Stimulated activated CD4-positive, alpha-beta T cell treated with anti-CD3 and anti-CD28 coated beads, Interleukin-2, amount 100 ng/mL, for 48 hours (primary cell): ENCODE measurements around the gene FYB1.

ENCODE experiments used
- DNase-seq, 2 donors: peaks; one replicate each; pipeline ENCODE4 v3.0.0-alpha.2; 2020

Gene FYB1

DNA sequence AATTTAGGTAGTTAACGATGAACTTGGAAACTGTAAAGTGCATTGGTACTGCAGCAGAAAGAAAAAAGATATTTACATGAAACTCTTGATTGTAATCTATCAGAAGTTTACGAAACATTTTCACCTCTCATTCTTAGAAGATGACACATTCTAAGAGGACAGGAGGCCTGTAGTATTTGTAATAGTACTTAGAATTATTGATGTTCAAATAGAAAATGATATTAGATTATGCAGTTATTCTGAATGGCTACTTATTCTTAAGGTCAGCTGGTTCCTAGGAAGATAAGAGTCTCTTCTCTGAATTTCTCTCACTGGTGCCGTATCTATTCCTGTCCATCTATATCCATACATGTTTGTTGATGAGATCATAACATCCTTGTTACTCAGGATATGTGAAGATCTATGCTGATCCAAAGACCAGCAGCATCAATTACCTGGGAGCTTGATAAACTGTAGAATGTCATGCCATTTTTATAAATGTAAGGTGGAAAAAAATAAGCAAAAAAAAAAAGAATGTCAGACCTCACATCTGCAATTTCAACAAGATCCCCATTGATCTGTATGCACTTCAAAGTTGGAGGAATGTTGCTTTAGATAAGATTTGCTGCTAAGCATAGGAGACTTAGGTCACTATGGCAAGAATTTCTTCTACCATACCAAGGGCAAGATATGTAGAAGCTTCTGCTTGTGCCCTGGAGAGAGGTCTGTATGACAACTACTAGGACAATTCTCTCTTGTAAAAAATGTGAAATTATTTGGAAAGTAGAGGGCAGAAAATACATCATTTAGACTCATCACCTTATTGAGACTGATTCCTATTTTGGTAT, 102.8 kb downstream of the FYB1 start:
- DNase-seq, result no peak

DNA sequence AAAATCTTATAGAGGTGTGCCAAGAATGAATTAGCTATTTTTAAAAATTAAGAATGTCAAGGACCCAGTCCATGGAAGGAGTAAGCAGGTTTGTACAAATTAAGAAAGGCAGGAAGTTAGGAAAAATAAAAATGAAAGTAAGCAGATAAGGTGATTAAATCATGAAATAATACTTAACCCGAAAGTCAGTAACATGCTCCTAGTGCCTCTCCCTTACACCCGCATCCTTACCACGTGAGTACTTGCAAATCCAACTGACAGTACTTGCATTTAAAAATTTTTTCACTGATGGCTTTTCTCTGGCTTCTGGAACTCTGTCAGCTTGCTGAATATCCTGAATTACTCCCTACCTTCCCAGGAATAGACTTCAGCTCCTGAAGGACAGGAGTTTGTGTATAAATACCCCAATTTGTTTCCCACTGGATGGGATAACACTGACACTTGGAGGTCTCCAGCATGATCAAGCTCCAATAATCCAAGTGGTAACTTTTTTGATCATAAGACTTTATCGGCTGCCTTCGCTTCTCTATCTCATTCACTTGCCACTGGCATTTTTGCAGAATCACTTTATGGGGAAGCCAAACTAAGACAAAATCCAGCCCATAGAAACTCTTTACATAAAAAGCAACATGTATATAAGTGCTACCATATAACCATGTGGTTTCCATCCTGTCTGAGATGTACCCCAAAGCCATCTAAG, 103.6 kb downstream of the FYB1 start:
- no peak for DNase-seq

DNA sequence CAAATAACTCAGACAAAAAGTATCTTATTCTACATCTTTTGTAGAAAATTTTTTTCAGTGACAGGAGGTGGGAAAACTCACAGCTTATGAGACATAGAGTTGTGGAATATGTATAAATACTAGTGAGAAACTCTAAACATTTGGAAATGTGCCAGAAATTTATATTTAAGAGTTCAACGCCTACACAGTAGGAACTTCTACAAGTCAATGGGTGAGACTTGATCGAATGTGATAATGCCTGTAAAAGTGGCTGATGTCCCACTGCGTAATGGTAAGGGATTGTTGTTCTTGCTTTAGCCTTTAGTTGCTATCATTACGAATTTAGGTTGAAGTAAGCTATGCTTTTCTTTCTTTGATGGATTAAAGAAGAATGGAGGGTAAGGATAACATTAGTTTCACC, 105.2 kb downstream of the FYB1 start:
- DNase-seq, result no peak

DNA sequence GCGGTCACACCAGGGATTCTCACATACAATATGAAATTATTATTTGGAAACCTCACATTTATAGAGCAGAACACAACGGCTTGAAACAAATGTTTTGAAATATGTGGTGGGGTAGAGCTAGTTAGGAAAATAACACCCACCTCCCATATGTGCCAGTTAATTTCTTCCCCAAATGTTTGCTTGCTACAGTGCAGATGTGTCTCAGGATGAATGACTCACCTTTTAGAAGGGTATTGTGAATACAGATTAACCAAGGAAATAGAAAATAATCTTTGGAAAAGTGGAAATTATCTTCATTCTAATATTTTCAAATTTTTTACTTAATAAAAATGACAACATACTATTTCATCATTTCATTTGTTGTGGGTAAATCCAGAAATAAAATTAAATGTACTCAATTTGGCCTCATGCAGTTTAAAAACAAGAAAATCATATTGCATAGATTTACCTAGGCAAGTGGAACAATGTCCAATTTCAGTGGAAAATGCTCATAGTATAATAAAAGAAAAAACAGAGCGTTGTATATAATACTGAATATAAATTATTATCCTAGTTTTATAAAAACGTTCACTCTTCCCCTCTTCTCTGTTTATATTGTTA, 105.9 kb downstream of the FYB1 start:
- no peak for DNase-seq

DNA sequence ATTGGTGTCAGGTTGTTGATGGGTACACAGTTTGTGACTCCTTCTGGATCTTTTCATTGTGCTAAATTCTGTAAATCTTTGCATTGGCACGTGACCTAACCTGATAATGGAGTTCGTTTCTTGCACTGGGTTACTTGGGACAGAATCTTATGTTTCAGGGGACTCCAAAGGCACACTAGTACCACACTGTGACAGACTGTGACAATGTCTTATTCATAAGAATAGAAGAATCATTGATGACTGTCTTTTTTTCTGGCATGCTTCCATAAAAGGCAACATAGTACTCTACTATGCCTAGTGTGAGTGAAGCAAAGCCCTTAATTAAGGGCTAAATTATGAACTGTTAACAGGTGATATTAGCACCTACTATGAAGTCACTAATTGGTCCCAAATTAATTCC, 109.8 kb downstream of the FYB1 start:
- no peak for DNase-seq

DNA sequence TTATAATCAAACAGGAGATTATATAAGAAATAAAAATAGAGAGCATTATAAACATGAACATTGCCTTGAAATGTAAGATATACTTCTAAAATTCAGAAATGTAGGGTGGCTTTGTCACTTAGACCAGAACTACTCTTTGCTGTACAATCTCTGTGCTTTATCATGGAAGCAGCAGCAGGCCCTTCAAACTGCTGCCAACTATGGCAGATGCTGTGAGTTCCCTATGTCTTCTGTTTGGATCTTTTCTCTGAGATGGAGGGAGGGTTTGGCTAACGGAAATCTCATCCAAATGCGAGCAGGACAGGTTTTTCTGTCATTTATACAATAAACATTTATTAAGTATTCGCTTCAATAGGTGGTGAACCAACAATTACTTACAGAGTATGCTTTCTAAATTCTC, 110.4 kb downstream of the FYB1 start:
- DNase-seq, result no peak

DNA sequence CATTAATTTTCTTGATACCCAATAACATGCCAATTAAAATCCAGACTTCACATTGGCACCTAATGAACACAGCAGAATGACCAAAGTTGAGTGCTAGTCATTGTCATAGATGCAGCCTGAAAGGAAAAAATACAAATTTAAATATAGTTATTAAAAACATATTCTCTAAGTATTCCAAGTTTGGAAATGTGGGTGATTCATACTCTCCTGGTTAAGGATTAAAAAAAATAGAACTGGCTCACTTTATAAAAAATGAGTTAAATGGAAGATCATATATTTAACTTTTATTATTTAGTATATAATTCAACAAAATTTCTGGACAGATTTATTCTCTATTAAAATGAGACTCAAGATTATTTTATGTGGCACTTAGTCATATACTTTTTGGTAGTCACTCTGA, 112.0 kb downstream of the FYB1 start:
- DNase-seq, result no peak

DNA sequence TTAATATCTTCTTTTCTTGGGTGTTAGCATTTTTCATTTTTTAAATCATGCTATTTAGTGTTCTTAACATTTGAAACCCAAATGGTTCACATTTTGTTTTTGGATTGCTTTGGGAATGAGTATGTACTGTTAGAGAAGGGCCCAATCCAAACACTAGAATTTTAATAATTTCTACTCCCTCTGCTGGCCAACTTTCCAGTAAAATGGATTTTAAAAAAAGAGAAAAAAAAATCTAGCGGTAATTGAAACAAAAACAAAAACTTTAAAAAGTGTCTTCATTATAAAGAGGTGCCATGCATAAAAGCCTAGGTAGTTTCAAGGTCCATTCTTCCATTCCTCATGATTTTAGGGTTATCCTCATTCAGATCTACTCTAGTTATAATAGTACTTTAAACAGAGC, 113.0 kb downstream of the FYB1 start:
- DNase-seq, result no peak

DNA sequence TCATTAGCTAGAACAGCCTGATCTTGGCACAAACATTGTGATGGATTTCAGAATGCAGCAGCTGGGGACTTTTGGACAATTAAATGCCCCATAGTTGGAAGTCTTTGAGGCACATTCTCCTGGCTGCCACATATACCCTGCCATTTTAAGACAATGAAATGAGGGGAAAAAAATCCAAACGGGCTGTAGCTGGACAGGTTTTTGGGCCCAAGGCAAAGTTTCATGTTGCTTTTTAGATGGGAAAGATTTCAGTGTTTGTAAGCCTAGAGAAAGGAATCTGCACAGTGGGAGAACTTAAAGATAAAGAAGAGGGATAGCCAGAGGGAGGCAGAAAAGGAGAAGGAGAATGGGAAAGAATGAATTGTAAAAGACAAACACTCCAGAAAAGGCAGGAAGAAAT, 115.1 kb downstream of the FYB1 start:
- no peak for DNase-seq

DNA sequence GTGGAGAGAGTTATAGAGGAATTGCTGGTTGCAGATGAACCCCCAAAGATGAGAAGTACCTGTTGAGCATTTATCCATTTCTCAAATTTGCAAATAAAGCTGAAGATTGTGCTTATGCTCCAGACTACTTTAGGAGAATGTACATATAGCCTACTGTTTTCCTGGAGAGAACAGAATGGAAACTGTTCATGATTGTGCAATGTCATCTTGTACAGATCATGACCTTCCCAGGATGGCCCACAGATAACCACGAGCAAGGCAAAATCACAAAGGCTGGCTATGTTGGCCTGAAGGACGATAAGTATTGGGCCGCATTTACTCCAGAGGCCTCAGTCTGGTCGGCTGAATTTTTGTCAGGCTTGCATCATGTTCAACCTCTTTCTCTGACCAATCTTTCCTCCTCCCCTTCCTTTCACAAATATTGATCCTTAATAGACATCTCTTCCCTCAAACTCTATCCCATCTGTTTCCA, 116.6 kb downstream of the FYB1 start:
- no peak for DNase-seq

DNA sequence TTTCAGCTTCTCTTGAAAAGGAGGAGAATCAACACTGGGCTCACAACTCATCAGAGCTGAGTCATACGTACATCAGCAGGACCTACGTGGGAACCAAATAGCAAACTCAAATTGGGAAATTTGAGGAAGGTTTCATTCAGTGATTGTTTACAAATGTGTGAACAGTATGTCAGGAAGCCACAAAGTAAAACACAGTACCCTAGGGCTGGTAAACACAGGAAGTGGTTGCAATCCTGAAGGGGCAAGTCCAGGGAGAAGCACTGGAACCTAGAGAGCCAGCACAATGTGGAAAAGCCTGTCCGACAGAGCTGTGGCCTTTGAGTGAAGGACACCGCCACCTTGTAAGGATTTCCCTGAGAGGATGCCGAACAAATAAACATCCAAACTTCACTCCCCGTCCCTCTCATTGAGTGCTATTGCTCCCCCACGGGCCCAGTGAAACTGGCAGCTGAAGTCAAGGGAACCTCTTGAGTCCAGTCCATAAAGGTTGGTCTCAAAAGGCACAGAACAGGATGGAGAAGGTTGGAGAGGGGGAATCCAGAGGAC, 118.4 kb downstream of the FYB1 start:
- no peak for DNase-seq

DNA sequence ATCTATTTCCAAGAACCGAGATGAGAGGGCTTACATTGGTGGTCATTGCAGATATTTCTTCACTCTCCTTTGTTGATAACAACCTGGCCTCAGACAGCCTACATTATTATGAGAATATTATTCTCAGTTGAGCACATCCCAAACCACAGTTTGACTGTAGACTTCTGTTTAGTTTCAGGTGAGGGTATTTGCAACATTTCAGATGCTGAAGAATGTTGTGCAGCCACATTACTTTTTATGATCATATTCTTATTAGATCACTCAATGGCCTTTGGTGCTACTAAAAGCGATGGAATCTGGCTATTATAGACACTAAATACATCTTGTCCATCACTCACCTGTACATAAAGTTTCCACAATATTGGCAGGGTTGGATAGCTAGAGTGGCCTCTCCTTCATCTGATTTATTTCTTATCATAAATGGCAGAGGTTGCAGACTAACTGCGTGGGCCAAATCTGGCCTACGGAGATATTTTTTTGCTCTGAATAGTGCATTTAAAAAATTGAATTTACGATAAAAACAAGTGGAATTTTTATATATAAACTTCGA, 119.0 kb downstream of the FYB1 start:
- no peak for DNase-seq

DNA sequence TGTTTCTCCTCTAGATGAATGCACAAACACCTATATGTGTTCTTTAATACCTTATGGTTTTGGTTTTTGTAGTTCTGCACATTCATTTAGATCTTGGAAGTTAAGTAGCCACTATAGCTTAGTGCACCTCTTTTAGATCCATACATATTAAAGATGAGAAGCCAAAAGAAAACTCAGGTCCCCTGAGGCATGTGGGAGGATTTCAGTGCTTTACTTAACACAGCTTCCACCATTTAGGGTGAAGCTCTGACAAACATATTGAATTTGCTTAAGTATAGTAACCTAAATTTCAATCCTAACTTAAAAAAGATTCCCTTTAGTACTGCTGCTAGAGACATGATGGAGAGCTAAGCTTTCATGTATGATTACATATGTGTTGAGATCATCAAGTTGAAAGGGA, 119.5 kb downstream of the FYB1 start:
- no peak for DNase-seq

DNA sequence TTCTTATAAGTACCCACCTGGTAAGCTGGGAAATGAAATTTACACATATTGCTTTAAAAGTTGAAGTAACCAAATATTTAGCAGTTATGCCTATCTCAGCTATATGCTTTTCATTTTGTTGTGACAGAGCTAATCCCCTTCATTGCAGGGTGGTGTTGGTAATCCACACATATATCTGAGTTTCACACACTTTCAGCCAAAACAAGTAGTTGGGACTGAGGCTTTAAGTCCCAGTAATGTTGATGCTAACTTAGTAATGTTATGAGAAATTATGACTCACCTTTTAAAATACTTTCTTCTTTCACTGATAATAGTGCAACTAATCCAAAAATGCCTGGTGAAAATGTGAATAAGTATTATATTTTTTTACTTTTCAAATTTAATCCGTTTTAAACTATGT, 126.0 kb downstream of the FYB1 start:
- DNase-seq, result no peak

DNA sequence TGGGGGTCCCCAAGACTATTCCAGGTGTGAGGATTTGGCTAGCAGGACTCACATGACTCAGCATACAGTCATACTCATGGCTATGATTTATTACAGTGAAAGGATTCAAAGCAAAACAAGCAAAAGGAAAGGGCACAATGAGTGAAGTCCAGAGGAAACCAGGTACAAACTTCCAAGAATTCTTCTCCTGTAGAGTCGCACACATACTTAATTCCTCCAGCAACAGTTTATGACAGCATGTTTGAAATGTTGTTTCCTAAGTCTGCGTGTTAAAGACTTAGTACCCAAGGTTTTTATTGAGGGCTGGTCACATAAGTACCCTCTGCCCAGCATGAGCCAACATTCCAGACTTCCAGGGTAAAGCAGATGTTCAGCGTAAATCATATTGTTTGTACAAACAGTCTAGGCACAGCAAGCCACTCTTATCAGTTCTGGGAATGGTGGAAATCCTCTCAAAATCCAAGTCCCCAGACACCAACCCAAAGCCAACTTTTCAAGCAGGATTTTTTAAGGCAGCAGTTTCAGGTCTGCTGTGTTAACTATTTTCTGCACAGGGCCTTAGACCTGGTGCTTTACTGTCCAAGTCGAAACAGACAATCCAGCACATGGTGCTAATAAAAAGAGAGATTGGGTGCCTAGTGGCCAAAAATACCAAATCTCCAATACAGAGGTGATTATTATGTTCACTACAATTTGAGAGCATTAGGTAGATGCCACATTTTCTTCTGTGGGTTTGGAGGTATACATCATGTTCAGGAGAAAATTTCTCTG, 126.6 kb downstream of the FYB1 start:
- DNase-seq, result no peak

DNA sequence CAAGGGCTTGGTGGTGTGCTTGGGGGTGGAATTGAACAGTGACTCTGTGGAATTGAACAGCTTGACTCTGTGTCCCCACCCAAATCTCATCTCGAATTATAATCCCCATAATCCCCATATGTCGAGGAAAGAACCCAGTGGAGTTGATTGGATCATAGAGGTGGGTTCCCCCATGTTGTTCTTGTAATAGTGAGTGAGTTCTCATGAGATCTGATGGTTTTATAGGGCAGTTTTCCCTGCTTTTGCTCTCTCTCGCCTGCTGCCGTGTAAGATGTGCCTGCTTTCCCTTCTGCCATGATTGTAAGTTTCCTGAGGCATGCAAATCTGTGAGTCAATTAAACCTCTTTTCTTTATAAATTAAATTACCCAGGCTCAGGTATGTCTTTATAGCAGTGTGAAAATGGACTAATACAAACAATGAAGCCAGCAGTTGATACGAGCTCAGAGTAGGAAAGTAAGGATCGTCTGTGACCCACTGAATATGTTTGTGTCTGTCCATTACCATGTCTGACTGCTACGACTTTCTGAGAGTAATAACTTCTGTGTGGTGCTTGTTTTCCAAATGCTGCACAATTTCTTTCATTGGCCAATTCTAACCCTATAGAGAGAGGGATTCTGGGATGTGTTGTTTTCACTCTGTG, 127.3 kb downstream of the FYB1 start:
- no peak for DNase-seq

DNA sequence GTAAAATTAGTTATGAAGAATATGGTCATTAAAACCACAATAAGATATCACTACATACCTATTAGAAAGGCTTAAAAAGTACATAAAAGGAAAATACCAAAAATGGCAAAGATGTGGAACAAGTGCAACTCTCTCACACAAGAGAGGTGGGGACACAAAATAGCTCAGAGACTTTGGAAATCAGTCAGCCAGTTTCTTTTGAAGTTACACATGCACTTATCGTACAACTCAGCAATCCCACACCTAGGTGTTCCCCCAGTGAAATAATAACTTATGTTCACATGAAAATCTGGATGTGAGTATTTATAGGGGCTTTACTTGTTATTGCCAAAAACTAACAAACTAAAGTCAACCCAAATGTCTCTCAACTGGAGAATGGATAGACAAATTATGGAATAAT, 135.4 kb downstream of the FYB1 start:
- DNase-seq, result no peak

DNA sequence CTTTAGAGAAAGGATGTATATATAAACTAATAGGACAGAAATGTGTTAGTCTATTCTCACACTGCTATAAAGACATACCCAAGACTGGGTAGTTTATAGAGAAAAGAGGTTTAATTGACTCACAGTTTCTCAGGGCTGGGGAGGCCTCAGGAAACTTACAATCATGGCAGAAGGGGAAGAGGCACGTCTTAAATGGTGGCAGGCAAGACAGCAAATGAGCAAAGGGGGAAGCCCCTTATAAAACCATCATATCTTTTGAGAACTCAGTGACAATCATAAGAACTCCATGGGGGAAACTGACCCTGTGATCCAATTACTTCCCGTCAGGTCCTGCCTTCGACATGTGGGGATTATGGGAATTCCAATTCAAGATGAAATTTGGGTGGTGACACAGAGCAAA, 136.4 kb downstream of the FYB1 start:
- no peak for DNase-seq

DNA sequence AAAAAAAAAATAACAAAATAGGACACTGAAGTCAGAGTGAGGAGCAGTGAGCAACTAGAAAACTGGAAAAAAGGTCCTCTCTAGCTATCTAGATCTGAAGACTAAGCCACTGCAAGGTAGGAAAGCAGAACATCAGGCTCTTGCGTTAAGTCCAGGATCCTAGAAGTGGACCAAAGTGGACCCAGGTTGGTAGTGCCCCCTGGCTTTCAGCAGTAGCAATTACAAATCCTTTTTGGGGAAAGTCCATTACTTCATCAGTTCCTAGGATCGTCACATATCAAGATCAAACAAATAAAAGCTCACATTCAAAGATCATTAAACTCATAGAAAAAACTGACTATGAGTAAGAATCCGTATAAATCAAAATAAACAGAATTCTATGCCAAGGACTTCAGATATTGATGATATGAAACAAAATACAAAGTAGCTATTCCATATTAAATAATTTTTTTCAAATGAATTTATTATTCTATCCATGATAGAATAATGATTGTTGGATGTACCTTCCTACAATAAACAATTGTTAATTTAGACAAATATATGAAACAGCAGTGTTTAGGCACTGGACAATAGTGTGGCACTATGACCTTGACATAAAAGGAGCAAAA, 138.7 kb downstream of the FYB1 start:
- peak; percentile 16 to 25 for DNase-seq

DNA sequence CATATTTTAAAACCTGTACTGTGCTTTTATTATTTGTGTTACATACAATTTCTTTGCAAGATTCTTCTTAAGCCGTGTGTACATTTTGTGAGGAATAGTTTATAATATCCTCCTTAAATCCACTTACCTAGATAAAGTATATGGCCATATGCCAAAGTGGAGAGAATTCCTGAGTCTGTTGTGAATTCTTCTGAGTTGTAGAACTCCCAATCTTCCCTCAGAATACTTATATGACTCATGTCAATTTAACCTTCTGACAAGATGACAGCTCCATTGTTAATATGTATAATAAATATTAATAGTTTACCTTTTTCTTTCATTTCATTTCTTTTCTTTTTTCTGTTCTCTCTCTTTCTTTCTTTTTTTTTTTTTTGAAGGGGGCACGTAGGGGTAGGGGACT, 139.2 kb downstream of the FYB1 start:
- DNase-seq, result no peak

DNA sequence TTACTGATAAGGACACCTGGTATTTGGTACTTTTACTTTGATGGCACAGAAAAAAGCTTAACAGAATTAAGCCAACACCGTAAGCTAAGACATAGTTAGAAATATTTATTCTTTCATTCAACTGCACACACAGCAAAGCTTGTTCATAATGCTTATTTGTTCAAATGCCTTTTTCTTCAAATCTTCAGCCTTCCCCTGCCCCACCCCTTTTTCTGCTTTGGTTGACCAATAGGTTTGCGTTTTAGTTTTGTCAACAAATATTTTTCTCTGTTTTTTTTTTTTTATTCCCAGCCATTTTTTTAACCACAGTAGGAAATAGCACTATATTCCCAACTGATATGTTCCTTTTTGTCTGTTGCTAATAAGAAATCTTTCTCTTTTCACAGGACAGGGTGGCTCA, 140.2 kb downstream of the FYB1 start:
- DNase-seq, result no peak
